Measurements from ENCODE around the gene SPINT3. TPM values are rescaled to one million over a fixed set of nuclear protein-coding genes. Genes with fewer than 3 reads are reported as not detected.
"Not testable (repeated sequence)": the region's sequence is repeated elsewhere in the genome, so short reads cannot be mapped to it uniquely, and the experiment has no call there.

Gene SPINT3
- total RNA-seq, 4 donors from 2014 or later: not detected

DNA sequence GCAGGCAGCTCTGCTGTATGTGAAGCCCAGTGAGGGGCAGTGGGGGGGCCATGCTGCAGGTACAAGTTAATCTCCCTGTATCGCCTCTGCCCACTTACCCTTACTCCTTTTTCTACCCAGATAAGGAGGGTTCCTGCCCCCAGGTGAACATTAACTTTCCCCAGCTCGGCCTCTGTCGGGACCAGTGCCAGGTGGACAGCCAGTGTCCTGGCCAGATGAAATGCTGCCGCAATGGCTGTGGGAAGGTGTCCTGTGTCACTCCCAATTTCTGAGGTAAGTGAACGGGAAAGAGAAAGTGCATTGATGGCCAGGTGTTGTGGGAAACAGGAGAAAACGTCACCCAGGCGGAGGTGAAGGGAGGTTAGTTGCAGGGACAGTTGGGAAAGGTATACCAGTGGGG, 35.6 kb downstream of the SPINT3 start:
- Histone ChIP-seq H3K9me3 (no peaks in the 10 kb centered on the region), H3K4me3 (no peak overlapping the region), H3K27me3 (peaks cover 0 to 55% (median 0%) of the 10 kb centered on the region in 4 donors), H3K36me3 (no peaks in the 10 kb centered on the region), H3K27ac (replicated peaks in 1 of 4) (no peak overlapping the region), H3K4me1 (no peaks in the 10 kb centered on the region)
- 82% methylated on average over 7 of the region's 7 CpGs for WGBS
- TF ChIP-seq EP300 (IDR thresholded peaks at IDR 0.05) (no peak), POLR2A (IDR thresholded peaks at IDR 0.05; ENCODE audit: low read depth) (no peak), POLR2AphosphoS5 (IDR thresholded peaks at IDR 0.05) (no peak)
- TF ChIP-seq, protein P1, sequence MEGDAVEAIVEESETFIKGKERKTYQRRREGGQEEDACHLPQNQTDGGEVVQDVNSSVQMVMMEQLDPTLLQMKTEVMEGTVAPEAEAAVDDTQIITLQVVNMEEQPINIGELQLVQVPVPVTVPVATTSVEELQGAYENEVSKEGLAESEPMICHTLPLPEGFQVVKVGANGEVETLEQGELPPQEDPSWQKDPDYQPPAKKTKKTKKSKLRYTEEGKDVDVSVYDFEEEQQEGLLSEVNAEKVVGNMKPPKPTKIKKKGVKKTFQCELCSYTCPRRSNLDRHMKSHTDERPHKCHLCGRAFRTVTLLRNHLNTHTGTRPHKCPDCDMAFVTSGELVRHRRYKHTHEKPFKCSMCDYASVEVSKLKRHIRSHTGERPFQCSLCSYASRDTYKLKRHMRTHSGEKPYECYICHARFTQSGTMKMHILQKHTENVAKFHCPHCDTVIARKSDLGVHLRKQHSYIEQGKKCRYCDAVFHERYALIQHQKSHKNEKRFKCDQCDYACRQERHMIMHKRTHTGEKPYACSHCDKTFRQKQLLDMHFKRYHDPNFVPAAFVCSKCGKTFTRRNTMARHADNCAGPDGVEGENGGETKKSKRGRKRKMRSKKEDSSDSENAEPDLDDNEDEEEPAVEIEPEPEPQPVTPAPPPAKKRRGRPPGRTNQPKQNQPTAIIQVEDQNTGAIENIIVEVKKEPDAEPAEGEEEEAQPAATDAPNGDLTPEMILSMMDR (IDR thresholded peaks at IDR 0.05): no peak
- intact Hi-C loops (cut with DNase I): no loop called here
- DNase-seq (ENCODE audit: extremely low spot score): no peak

DNA sequence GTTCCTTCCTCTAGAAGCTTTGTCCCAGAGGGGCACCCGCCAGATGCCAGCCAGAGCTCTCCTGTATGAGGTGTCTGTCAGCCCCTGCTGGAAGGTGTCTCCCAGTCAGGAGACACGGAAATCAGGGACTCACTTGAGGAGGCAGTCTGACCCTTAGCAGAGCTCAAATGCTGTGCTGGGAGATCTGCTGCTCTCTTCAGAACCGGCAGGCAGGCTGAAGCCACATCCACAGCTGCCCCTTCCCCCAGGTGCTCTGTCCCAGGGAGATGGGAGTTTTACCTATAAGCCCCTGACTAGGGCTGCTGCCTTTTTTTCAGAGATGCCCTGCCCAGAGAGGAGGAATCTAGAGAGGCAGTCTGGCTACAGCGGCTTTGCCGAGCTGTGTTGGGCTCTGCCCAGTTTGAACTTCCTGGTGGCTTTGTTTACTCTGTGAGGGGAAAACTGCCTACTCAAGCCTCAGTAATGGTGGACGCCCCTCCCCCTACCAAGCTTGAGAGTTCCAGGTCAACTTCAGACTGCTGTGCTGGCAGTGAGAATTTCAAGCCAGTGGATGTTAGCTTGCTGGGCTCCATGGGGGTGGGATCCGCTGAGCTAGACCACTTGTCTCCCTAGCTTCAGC, 37.8 kb downstream of the SPINT3 start:
- H3K36me3 ChIP-seq; DNase-seq (ENCODE audit: extremely low spot score); H3K9me3 ChIP-seq; H3K4me1 ChIP-seq; intact Hi-C loops (cut with DNase I); H3K27ac ChIP-seq (replicated peaks in 1 of 4); H3K4me3 ChIP-seq: not testable (repeated sequence)
- WGBS: 100% methylated on average over 1 of the region's 7 CpGs
- peaks cover 0 to 54% (median 0%) of the 10 kb centered on the region in 4 donors for H3K27me3 ChIP-seq

DNA sequence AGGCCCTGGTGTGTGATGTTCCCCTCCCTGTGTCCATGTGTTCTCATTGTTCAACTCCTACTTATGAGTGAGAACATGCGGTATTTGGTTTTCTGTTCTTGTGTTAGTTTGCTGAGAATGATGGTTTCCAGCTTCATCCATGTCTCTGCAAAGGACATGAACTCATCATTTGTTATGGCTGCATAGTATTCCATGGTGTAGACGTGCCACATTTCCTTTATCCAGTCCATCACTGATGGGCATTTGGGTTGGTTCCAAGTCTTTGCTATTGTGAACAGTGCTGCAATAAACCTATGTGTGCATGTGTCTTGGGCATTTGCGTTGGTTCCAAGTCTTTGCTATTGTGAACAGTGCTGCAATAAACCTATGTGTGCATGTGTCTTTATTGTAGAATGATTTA, 43.1 kb downstream of the SPINT3 start:
- H3K36me3 ChIP-seq; H3K27ac ChIP-seq (replicated peaks in 1 of 4); DNase-seq (ENCODE audit: extremely low spot score); H3K9me3 ChIP-seq; intact Hi-C loops (cut with DNase I); H3K4me3 ChIP-seq: not testable (repeated sequence)
- Histone ChIP-seq H3K4me1 (peaks cover 20 to 24% (median 23%) of the 10 kb centered on the region in 4 donors), H3K27me3 (peaks cover 0 to 48% (median 14%) of the 10 kb centered on the region in 4 donors)
- WGBS: 63% methylated on average over 3 of the region's 3 CpGs

DNA sequence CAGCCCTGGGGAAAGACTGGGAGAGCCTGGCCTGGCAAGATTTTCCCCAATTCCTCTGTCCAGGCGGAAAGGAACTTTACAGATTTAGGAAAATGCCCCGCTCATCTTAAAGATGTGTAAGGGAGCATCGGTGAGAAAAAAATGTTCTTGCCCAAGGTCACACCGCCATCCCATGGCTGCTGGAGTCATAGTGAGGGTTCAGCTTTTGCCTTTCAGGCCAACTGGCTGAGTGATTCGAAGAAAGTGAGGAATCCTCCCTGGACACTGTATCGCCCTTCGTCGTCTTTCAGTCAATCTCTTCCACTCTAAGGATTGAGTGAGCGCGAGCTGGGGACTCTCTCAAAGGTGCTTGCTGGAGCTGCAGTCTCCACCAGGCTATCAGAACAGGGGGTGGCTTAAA, 44.5 kb downstream of the SPINT3 start:
- H3K27ac ChIP-seq (replicated peaks in 1 of 4): peak overlapping the region; percentile 32 to 41 (median 33)
- no peaks in the 10 kb centered on the region for H3K36me3 ChIP-seq
- H3K27me3 ChIP-seq: peaks cover 0 to 43% (median 14%) of the 10 kb centered on the region in 4 donors
- no peaks in the 10 kb centered on the region for H3K9me3 ChIP-seq
- peak overlapping the region; percentile 56 to 65 (median 60) for H3K4me3 ChIP-seq
- TF ChIP-seq, protein P1 (IDR thresholded peaks at IDR 0.05): peak in 2 of 3 experiments; percentile 7 to 23
- TF ChIP-seq POLR2AphosphoS5 (IDR thresholded peaks at IDR 0.05): no peak
- intact Hi-C loops (cut with DNase I): no loop called here
- DNase-seq (ENCODE audit: extremely low spot score): no peak
- 33% methylated on average over 10 of the region's 10 CpGs for WGBS
- H3K4me1 ChIP-seq: peaks cover 20 to 24% (median 23%) of the 10 kb centered on the region in 4 donors

DNA sequence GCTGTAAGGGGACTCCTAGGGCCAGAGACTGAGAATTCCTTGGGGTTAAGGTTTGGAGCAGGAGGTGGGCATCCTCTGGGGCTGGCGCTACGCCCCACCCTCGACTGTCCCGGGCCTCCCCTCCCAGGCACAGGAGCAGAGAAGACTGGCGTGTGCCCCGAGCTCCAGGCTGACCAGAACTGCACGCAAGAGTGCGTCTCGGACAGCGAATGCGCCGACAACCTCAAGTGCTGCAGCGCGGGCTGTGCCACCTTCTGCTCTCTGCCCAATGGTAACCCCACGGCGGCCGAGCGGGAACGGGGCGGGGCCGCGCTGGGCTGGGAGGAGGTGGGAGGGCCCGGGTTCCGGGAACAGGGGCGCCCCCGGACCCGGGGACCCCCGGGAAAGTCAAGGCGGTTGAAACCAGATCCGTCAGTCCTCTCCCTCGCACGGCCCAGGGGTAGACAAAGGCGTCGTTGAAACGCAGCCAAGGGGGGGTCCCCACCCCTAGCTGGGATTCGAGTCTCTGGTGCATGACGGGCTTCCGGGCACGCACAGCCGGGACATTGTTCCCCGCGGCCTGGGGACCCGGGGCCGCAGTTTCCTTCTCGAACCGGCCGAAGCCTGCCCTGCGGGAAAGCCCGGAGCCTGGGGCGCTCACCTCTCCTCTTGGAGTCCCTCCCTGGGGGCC, 45.0 kb downstream of the SPINT3 start:
- intact Hi-C loops (cut with DNase I): no loop called here
- WGBS: 3% methylated on average over 17 of the region's 50 CpGs
- Histone ChIP-seq H3K4me3 (peak overlapping the region; percentile 56 to 65 (median 60)), H3K27ac (replicated peaks in 1 of 4) (peak overlapping the region; percentile 32 to 41 (median 33)), H3K9me3 (no peaks in the 10 kb centered on the region), H3K27me3 (peaks cover 0 to 43% (median 14%) of the 10 kb centered on the region in 4 donors), H3K4me1 (peaks cover 20 to 24% (median 23%) of the 10 kb centered on the region in 4 donors), H3K36me3 (no peaks in the 10 kb centered on the region)
- no peak for DNase-seq (ENCODE audit: extremely low spot score)
- peak in 1 of 2 donors; percentile 22 for TF ChIP-seq POLR2AphosphoS5 (IDR thresholded peaks at IDR 0.05)
- TF ChIP-seq, protein P1 (IDR thresholded peaks at IDR 0.05): no peak
- TF ChIP-seq EP300 (IDR thresholded peaks at IDR 0.05): no peak
- no peak for TF ChIP-seq POLR2A (IDR thresholded peaks at IDR 0.05; ENCODE audit: low read depth)

Data from esophagus muscularis mucosa (tissue), 4 donors.